A673 (cell line): ENCODE data around the gene EPHA6.

Experiments
- EZH2 ChIP-seq: fragments of 200-600 bp; sonication (generic); IDR thresholded peaks from 2 replicates; pipeline ENCODE4 v1.6.1; 2017; ENCODE audit warnings: borderline replicate concordance, low read depth, mild to moderate bottlenecking, mixed read lengths, antibody characterized with exemption, low read length; ENCODE audit not compliant: poor library complexity, severe bottlenecking
- TF ChIP-seq, protein P1 (sequence below): fragments of 300-800, 200-600 bp; sonication (generic); conservative IDR thresholded peaks from 2 replicates; pipeline ENCODE4 v1.5.1; 2017; ENCODE audit warnings: low read depth, mild to moderate bottlenecking, antibody characterized with exemption, low read length, moderate library complexity, mixed read lengths

DNA sequence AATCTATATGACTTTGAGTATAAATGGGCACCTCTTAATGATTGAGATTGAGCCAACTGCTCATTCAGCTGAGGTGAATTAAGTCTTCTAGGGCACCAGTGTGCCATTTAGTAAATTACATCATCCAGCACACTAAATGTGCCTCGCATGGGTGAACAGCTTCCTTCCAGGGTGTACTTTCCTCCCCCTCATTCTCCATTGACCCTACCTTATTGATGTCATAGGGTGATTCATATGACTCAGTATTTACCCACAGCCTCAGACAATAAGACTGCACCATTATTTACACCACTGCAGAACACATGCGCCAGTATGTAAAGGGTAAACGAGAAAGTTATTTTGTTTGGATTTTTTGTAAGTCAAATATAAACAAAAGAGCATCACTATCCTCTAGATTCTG lies 765.0 kb downstream of the EPHA6 start:
- TF ChIP-seq, protein P1, sequence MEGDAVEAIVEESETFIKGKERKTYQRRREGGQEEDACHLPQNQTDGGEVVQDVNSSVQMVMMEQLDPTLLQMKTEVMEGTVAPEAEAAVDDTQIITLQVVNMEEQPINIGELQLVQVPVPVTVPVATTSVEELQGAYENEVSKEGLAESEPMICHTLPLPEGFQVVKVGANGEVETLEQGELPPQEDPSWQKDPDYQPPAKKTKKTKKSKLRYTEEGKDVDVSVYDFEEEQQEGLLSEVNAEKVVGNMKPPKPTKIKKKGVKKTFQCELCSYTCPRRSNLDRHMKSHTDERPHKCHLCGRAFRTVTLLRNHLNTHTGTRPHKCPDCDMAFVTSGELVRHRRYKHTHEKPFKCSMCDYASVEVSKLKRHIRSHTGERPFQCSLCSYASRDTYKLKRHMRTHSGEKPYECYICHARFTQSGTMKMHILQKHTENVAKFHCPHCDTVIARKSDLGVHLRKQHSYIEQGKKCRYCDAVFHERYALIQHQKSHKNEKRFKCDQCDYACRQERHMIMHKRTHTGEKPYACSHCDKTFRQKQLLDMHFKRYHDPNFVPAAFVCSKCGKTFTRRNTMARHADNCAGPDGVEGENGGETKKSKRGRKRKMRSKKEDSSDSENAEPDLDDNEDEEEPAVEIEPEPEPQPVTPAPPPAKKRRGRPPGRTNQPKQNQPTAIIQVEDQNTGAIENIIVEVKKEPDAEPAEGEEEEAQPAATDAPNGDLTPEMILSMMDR = no peak
- TF ChIP-seq EZH2 = no peak
